HCT116 (cell line): Measurements from ENCODE around the gene SPEN. TPM values are rescaled to one million over a fixed set of nuclear protein-coding genes. Genes with fewer than 3 reads are reported as not detected.

ENCODE experiments used
- ATAC-seq: fragments of 200-7000 bp; cut with Tn5 transposase; 2 replicates; pipeline ENCODE4 v1.9.1; 2020; ENCODE audit warnings: mild to moderate bottlenecking, moderate library complexity
- BruUV-seq: library from RNA; stranded (reverse); fragments of 400-500 nt; replicated peaks from 2 replicates; lab custom pipeline; 2021; lab: Mats Ljungman, UMichigan
- CTCF ChIA-PET: fragments of 300-600 bp; sonication (Branson Sonifier 250); formaldehyde crosslinking; loops from one replicate; lab custom pipeline; 2021; ENCODE audit warnings: antibody characterized with exemption; lab: Charles Lee
- POLR2A ChIA-PET: fragments of 300-600, 350-600 bp; sonication (Branson Sonifier 250); formaldehyde crosslinking; loops from one replicate; lab custom pipeline; 2021; ENCODE audit warnings: antibody characterized with exemption; lab: Charles Lee
- RAD21 ChIA-PET, 2 experiments: fragments of 300-600 bp; sonication (Branson Sonifier 250); formaldehyde crosslinking; loops; one replicate each; lab custom pipeline; 2023; ENCODE audit warnings: low total read pairs in 2 of 2; ENCODE audit not compliant: uncharacterized antibody in 2 of 2, unreplicated experiment in 2 of 2, low non-redundant PET in 1 of 2; lab: Charles Lee
- DNase-seq: peaks from one replicate; pipeline ENCODE4 v3.0.0-alpha.2; 2010; ENCODE audit warnings: low read depth, low spot score
- H2AFZ ChIP-seq: fragments of 200-600 bp; shearing (Covaris generic), sonication (generic); 2 replicates; pipeline ENCODE4 v1.6.1; 2017; ENCODE audit warnings: low read depth, mixed run types, mixed read lengths, antibody characterized with exemption, low read length; ENCODE audit not compliant: poor library complexity, severe bottlenecking
- H3K27ac ChIP-seq: 2 replicates; pipeline ENCODE4 v1.5.1; 2012; ENCODE audit warnings: low read depth, low read length
- H3K27me3 ChIP-seq: fragments of 200-600 bp; sonication (generic); 2 replicates; pipeline ENCODE4 v1.6.1; 2016; ENCODE audit warnings: mixed run types, low read length, mixed read lengths; ENCODE audit not compliant: insufficient read depth
- H3K36me3 ChIP-seq, 2 experiments: fragments of 200-500 bp in 1 of 2; fragments of 200-600 bp in 1 of 2; sonication (Bioruptor generic) in 1 of 2; sonication (generic) in 1 of 2; 2 replicates each; pipeline versions ENCODE4 v1.5.1 to v1.6.1; 2014 to 2016; ENCODE audit warnings: low read length in 2 of 2, inconsistent platforms in 1 of 2, mixed read lengths in 1 of 2, mixed run types in 1 of 2; ENCODE audit not compliant: insufficient read depth in 2 of 2, control insufficient read depth in 1 of 2
- H3K4me1 ChIP-seq, 2 experiments: fragments of 200-600 bp in 1 of 2; sonication (generic) in 1 of 2; 2 replicates each; pipeline versions ENCODE4 v1.5.1 to v1.6.1; 2012 to 2017; ENCODE audit warnings: low read length in 2 of 2, inconsistent platforms in 1 of 2, mild to moderate bottlenecking in 1 of 2, mixed read lengths in 1 of 2, mixed run types in 1 of 2, moderate library complexity in 1 of 2; ENCODE audit not compliant: insufficient read depth in 2 of 2, control insufficient read depth in 1 of 2
- H3K4me2 ChIP-seq: fragments of 200-600 bp; sonication (generic); 2 replicates; pipeline ENCODE4 v1.6.1; 2017; ENCODE audit warnings: mixed run types, low read length, mixed read lengths
- H3K4me3 ChIP-seq, 2 experiments: fragments of 200-600 bp in 1 of 2; sonication (generic) in 1 of 2; replicated peaks in 1 of 2; 2 replicates each; pipeline ENCODE4 v1.5.1; 2011 to 2016; ENCODE audit warnings: low read length in 2 of 2, control low read depth in 1 of 2, low read depth in 1 of 2, mild to moderate bottlenecking in 1 of 2, mixed read lengths in 1 of 2, mixed run types in 1 of 2
- H3K79me2 ChIP-seq: fragments of 200-600 bp; sonication (generic); 2 replicates; pipeline ENCODE4 v1.6.1; 2017; ENCODE audit warnings: mild to moderate bottlenecking, mixed run types, low read length, moderate library complexity, mixed read lengths; ENCODE audit not compliant: insufficient read depth
- H3K9ac ChIP-seq: fragments of 200-600 bp; sonication (generic); 2 replicates; pipeline ENCODE4 v1.6.1; 2016; ENCODE audit warnings: low read length, mixed read lengths
- H3K9me2 ChIP-seq: fragments of 200-600 bp; sonication (generic), shearing (Covaris generic); 2 replicates; pipeline ENCODE4 v1.6.1; 2017; ENCODE audit warnings: mixed run types, mild to moderate bottlenecking, moderate library complexity; ENCODE audit not compliant: insufficient read depth
- H3K9me3 ChIP-seq, 2 experiments: fragments of 200-500 bp in 1 of 2; fragments of 200-600 bp in 1 of 2; sonication (Bioruptor generic) in 1 of 2; sonication (generic) in 1 of 2; 2 replicates each; pipeline ENCODE4 v1.6.1; 2014 to 2017; ENCODE audit warnings: low read length in 2 of 2, mixed read lengths in 2 of 2, inconsistent platforms in 1 of 2, low read depth in 1 of 2, mild to moderate bottlenecking in 1 of 2, mixed run types in 1 of 2, moderate library complexity in 1 of 2; ENCODE audit not compliant: control insufficient read depth in 1 of 2, insufficient read depth in 1 of 2
- H4K20me1 ChIP-seq: fragments of 200-600 bp; sonication (generic), shearing (Covaris generic); 2 replicates; pipeline ENCODE4 v1.6.1; 2017; ENCODE audit warnings: mixed run types, mild to moderate bottlenecking, moderate library complexity; ENCODE audit not compliant: insufficient read depth
- CBX3 ChIP-seq: IDR thresholded peaks from 2 replicates; pipeline ENCODE4 v1.6.1; 2012; ENCODE audit warnings: low read depth
- CEBPB ChIP-seq: IDR thresholded peaks from 2 replicates; pipeline ENCODE4 v1.6.1; 2012; ENCODE audit warnings: low read depth
- CTCF ChIP-seq, 3 experiments: fragments of 200-600 bp in 1 of 3; sonication (generic) in 1 of 3; IDR thresholded peaks in 2 of 3; conservative IDR thresholded peaks in 1 of 3; 2 replicates each; pipeline ENCODE4 v1.5.1; 2012 to 2017; ENCODE audit warnings: low read depth in 2 of 3, low read length in 2 of 3, antibody characterized with exemption in 1 of 3, borderline replicate concordance in 1 of 3, control low read depth in 1 of 3, mild to moderate bottlenecking in 1 of 3, mixed read lengths in 1 of 3, mixed run types in 1 of 3, moderate library complexity in 1 of 3; ENCODE audit not compliant: insufficient read depth in 1 of 3
- EGR1 ChIP-seq: IDR thresholded peaks from 2 replicates; pipeline ENCODE4 v1.6.1; 2012; ENCODE audit warnings: low read depth
- ELF1 ChIP-seq: IDR thresholded peaks from 2 replicates; pipeline ENCODE4 v1.6.1; 2012; ENCODE audit warnings: low read depth, borderline replicate concordance
- EZH2phosphoT487 ChIP-seq: fragments of 200-600 bp; IDR thresholded peaks from 2 replicates; pipeline ENCODE4 v1.6.1; 2018; ENCODE audit warnings: antibody characterized with exemption, borderline replicate concordance
- FOSL1 ChIP-seq: IDR thresholded peaks from 2 replicates; pipeline ENCODE4 v1.6.1; 2012; ENCODE audit warnings: low read depth
- JUND ChIP-seq: IDR thresholded peaks from 2 replicates; pipeline ENCODE4 v1.6.1; 2012
- MAX ChIP-seq: IDR thresholded peaks from 2 replicates; pipeline ENCODE4 v1.6.1; 2012
- POLR2A ChIP-seq: IDR thresholded peaks from 2 replicates; pipeline ENCODE4 v1.7.0; 2011; ENCODE audit warnings: borderline replicate concordance; ENCODE audit not compliant: insufficient read depth, insufficient read length; ENCODE audit errors: extremely low read depth
- POLR2AphosphoS5 ChIP-seq: IDR thresholded peaks from 2 replicates; pipeline ENCODE4 v1.6.1; 2011; ENCODE audit warnings: mild to moderate bottlenecking, low read depth, low read length, moderate library complexity
- RAD21 ChIP-seq: IDR thresholded peaks from 2 replicates; pipeline ENCODE4 v1.6.1; 2012; ENCODE audit warnings: low read depth, mild to moderate bottlenecking
- SIN3A ChIP-seq: IDR thresholded peaks from 2 replicates; pipeline ENCODE4 v1.6.1; 2012; ENCODE audit warnings: low read depth
- YY1 ChIP-seq: IDR thresholded peaks from 2 replicates; pipeline ENCODE4 v1.6.1; 2011; ENCODE audit warnings: low read length, low read depth, moderate library complexity, mild to moderate bottlenecking; ENCODE audit not compliant: insufficient replicate concordance; ENCODE audit errors: extremely low read depth
- ZFX ChIP-seq: fragments of 450-650 bp; IDR thresholded peaks from 2 replicates; pipeline ENCODE4 v1.6.1; 2017
- ZNF274 ChIP-seq: fragments of 200-500 bp; sonication (Bioruptor generic); IDR thresholded peaks from 2 replicates; pipeline ENCODE4 v1.6.1; 2014; ENCODE audit warnings: mild to moderate bottlenecking, low read depth, low read length, inconsistent platforms
- intact Hi-C: fragments of 100-400 bp; cut with micrococcal nuclease; formaldehyde crosslinking; loops from 2 replicates; pipeline ENCODE4 v1.10.0; 2022
- total RNA-seq: library from RNA; stranded (reverse); gene quantifications from one replicate; pipeline ENCODE4 v1.2.1, GENCODE V29; 2021; ENCODE audit not compliant: unreplicated experiment
- TF ChIP-seq, protein P1 (sequence below): IDR thresholded peaks from 2 replicates; pipeline ENCODE4 v1.6.1; 2012; ENCODE audit warnings: low read depth
- TF ChIP-seq, protein P2 (sequence below): IDR thresholded peaks from 2 replicates; pipeline ENCODE4 v1.6.1; 2012

Gene SPEN
- total RNA-seq, 1 experiment from 2014 or later, result 58.6 TPM

- DNase-seq (no peak), ATAC-seq (no peak)
- H3K9me2 ChIP-seq, result no peaks in the 10 kb centered on the region
- intact Hi-C loops, result no loop called here
- no peaks in the 10 kb centered on the region for H4K20me1 ChIP-seq
- ChIA-PET POLR2A (no interaction called here), RAD21 (no interaction called here)
- no peaks in the 10 kb centered on the region for H3K27me3 ChIP-seq
- H3K9me3 ChIP-seq, result no peaks in the 10 kb centered on the region
- no peaks in the 10 kb centered on the region for H3K79me2 ChIP-seq
- no peak overlapping the region for H3K4me2 ChIP-seq
- peaks cover 0 to 9% of the 10 kb centered on the region in 2 experiments; a peak in 2 of 4 replicates for H3K4me1 ChIP-seq
- no peaks in the 10 kb centered on the region for H3K36me3 ChIP-seq
- TF ChIP-seq, protein P1, sequence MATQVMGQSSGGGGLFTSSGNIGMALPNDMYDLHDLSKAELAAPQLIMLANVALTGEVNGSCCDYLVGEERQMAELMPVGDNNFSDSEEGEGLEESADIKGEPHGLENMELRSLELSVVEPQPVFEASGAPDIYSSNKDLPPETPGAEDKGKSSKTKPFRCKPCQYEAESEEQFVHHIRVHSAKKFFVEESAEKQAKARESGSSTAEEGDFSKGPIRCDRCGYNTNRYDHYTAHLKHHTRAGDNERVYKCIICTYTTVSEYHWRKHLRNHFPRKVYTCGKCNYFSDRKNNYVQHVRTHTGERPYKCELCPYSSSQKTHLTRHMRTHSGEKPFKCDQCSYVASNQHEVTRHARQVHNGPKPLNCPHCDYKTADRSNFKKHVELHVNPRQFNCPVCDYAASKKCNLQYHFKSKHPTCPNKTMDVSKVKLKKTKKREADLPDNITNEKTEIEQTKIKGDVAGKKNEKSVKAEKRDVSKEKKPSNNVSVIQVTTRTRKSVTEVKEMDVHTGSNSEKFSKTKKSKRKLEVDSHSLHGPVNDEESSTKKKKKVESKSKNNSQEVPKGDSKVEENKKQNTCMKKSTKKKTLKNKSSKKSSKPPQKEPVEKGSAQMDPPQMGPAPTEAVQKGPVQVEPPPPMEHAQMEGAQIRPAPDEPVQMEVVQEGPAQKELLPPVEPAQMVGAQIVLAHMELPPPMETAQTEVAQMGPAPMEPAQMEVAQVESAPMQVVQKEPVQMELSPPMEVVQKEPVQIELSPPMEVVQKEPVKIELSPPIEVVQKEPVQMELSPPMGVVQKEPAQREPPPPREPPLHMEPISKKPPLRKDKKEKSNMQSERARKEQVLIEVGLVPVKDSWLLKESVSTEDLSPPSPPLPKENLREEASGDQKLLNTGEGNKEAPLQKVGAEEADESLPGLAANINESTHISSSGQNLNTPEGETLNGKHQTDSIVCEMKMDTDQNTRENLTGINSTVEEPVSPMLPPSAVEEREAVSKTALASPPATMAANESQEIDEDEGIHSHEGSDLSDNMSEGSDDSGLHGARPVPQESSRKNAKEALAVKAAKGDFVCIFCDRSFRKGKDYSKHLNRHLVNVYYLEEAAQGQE, result no peak
- TF ChIP-seq, protein P2, sequence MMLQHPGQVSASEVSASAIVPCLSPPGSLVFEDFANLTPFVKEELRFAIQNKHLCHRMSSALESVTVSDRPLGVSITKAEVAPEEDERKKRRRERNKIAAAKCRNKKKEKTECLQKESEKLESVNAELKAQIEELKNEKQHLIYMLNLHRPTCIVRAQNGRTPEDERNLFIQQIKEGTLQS, result no peak
- no peak for TF ChIP-seq ZFX
- TF ChIP-seq RAD21, result no peak
- TF ChIP-seq POLR2A, result no peak
- no peak for TF ChIP-seq CTCF (IDR thresholded peaks at IDR 0.05 in 2 of 3, conservative IDR thresholded peaks at IDR 0.05 in 1 of 3; ENCODE audit: borderline replicate concordance in 1 of 3, insufficient read depth in 1 of 3, low read depth in 2 of 3, low read length in 2 of 3)
- TF ChIP-seq YY1, result no peak
- no peak for TF ChIP-seq JUND
- TF ChIP-seq SIN3A, result no peak
- no peak for TF ChIP-seq ZNF274
- no peak for TF ChIP-seq ELF1
- no peak for TF ChIP-seq EGR1
- TF ChIP-seq FOSL1, result no peak
- TF ChIP-seq CBX3, result no peak
- TF ChIP-seq EZH2phosphoT487, result no peak
- TF ChIP-seq MAX, result no peak
- no peak for TF ChIP-seq POLR2AphosphoS5
- no peak for TF ChIP-seq CEBPB
- TF ChIP-seq, all 23 proteins: peak for 0
- Histone ChIP-seq H2AFZ (no peak overlapping the region), H3K9ac (no peak overlapping the region), H3K27ac (no peak overlapping the region), H3K4me3 (no peak overlapping the region)
- CTCF ChIA-PET, result interaction anchor here (1.3 kb wide), 1 partner anchor 11 kb away, joined by 7 read pairs; no protein-coding TSS in a partner anchor
- BruUV-seq, result no TSS peak
Measured at GRCh38 chr1:15826810-15827507, 20.5 kb upstream of the SPEN start.
